Retinal pigment epithelial cell (primary cell): ENCODE data around the gene MYH9.

ENCODE experiments used
- DNase-seq: peaks from one replicate; pipeline ENCODE4 v3.0.0-alpha.2; 2010; ENCODE audit warnings: low read depth
- H3K4me3 ChIP-seq: 2 replicates; pipeline ENCODE4 v1.5.1; 2011; ENCODE audit warnings: mild to moderate bottlenecking, low read length, control low read depth, moderate library complexity
- TF ChIP-seq, protein P1 (sequence below): conservative IDR thresholded peaks from 2 replicates; pipeline ENCODE4 v1.5.1; 2011; ENCODE audit warnings: low read depth, low read length, control low read depth, inconsistent platforms

Gene MYH9

DNA sequence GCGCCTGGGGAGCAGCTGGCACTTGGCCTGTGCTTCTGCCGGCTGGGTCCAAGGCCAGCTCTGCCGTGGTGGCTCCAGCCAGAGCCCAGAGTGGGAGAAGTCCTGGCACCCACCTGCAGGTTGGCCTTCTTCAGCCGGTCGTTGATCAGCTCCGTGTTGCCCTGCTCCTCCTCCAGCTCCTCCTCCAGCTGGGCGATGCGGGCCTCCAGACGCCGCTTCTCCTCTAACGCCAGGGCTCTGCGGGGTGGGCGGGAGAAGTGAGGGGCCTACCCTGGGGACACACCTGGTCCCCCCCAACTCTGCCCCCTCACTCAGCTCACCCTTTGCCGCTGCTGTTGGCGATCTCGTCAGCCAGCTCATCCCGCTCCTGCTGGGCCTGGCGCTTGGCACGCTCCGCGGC is 102.2 kb downstream of the MYH9 start:
- TF ChIP-seq, protein P1, sequence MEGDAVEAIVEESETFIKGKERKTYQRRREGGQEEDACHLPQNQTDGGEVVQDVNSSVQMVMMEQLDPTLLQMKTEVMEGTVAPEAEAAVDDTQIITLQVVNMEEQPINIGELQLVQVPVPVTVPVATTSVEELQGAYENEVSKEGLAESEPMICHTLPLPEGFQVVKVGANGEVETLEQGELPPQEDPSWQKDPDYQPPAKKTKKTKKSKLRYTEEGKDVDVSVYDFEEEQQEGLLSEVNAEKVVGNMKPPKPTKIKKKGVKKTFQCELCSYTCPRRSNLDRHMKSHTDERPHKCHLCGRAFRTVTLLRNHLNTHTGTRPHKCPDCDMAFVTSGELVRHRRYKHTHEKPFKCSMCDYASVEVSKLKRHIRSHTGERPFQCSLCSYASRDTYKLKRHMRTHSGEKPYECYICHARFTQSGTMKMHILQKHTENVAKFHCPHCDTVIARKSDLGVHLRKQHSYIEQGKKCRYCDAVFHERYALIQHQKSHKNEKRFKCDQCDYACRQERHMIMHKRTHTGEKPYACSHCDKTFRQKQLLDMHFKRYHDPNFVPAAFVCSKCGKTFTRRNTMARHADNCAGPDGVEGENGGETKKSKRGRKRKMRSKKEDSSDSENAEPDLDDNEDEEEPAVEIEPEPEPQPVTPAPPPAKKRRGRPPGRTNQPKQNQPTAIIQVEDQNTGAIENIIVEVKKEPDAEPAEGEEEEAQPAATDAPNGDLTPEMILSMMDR = no peak
- no peak overlapping the region for H3K4me3 ChIP-seq
- no peak for DNase-seq

DNA sequence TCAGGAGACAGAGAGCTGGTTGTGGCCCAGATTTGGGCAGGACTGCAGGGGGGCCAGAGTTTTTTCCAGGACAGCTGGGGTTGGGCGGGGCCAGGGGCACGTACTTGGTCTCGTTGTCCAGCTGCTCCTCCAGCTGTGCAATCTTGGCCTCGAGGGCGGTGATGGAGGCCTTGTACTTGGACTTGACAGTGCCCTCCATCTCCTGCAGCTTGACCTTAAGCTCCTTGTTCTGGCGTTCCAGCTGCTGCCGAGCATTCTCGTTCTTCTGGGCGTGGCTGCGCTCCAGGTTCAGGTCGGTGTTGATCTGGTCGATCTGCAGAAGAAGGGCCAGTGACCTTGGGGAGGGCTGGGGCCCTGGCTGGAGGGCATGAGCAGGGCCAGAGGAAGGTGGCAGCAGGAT is 102.8 kb downstream of the MYH9 start:
- DNase-seq = no peak
- TF ChIP-seq, protein P1 = no peak
- no peak overlapping the region for H3K4me3 ChIP-seq

DNA sequence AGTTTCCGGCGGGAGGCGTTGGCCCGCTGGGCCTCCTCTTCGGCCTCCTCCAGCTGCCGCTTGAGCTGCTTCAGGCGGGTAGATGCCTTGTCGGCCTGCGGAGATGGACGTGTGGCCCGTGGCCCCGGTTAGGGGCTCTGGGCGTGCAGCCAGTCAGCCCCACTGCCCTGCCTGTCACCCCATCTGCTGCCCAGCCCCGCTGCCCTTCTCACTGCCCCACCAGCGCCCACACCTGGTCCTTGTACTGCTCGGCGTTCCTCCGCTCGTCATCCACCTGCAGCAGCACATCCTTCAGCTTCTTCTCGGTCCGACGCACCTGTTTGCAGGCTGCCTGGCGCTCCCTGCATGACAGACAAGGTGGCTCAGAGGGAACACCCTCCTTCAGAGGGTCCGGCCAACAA is 103.6 kb downstream of the MYH9 start:
- DNase-seq = no peak
- TF ChIP-seq, protein P1 = no peak
- H3K4me3 ChIP-seq = no peak overlapping the region

DNA sequence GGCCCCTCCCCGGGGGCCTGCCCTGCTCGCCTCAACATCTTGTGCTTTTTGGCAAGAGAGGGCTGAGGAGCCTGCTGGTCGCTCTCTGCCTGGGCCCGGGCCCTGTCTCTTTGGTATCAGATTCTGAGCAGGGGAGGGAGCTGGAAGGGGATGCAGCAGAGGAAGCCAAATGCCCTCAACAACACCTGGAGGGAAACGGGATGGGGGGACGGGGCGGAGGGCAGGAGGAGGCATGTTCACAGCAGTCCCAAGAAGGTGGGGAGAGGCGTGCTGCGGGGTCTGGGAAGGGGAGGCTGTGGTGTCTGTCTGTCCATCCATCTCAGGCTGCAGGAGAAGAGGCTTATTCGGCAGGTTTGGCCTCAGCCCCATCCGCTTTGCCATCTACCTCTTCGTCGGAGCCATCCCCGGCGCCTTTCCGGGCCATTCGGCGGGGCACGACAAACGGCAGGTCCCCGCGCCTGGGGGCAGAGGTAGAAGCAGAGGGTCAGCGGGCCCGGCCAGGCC is 105.4 kb downstream of the MYH9 start:
- H3K4me3 ChIP-seq = no peak overlapping the region
- TF ChIP-seq, protein P1 = no peak
- no peak for DNase-seq

DNA sequence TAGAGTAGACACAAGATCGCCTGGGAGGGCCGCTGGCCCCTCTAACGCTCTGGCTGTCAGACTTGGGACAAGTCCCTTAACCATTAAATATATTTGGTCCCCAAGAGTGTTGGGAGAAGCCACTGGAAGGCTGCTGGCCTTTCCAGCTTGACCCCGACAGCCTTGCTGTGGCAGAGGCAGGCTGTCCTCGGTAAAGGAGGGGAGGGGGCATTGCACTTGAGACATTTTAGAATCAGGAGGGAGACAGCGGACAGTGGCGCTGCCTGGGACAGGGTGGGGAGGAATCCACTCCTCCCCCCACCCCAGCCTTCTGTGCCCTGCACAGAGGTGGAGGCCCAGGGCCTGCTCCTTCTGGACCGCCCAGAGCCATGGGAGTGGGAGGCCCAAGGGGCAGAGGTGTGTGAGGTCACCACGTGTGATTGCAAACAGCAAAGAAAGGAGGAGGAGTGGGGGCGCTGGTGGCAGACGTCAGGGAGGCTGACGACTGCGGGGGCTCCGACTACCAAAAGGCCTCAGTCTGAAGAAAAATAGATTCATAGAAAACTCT is 105.9 kb downstream of the MYH9 start:
- TF ChIP-seq, protein P1 = no peak
- H3K4me3 ChIP-seq = no peak overlapping the region
- no peak for DNase-seq

DNA sequence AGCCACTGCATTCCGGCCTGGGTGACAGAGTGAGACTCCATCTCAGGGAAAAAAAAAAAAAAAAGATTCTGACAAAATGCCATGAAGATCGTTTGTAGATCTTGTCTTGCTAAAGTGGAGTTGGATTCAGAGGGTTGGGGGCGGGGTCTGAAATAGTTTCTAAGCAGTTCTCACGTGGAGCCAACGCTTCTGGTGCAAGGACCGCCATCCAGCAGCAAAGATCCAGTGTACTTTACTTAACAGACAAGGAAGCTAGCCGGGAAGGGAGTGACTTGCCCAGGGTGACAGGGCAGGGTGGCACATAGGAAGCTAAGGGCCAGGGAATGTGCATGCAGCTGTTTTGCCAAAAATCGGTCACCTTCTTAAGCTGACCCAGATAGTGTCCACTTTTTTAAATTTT is 107.4 kb downstream of the MYH9 start:
- no peak for DNase-seq
- TF ChIP-seq, protein P1 = no peak
- no peak overlapping the region for H3K4me3 ChIP-seq

DNA sequence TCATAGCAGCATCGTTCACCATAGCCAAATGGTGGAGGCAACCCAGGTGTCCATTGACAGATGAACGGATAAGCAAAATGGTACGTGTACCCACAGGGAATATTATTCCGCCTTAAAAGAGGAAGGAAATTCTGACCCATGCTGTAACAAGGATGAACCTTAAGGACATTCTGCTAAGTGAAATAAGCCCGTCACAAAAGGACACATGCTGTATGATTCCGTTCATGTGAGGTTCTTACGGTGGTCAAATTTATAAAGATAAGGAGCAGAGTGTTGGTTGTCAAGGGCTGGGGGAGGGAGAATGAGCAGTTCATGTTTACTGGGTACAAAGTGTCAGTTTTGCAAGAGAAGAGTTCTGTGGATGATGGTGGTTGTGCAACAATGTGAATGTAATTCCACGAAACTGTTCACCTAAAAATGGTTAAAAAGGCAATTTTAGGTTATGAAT is 108.5 kb downstream of the MYH9 start:
- no peak for DNase-seq
- TF ChIP-seq, protein P1 = no peak
- H3K4me3 ChIP-seq = no peak overlapping the region
